ENCODE results near the gene CYP4F8.

CYP4F8 gene

GRCh38 chr19:15589760-15590451, 25.1 kb upstream of the CYP4F8 start:
- TF ChIP-seq, protein P1, sequence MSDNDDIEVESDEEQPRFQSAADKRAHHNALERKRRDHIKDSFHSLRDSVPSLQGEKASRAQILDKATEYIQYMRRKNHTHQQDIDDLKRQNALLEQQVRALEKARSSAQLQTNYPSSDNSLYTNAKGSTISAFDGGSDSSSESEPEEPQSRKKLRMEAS (IDR thresholded peaks at IDR 0.05), result no peak
- no peak for TF ChIP-seq EGR1 (IDR thresholded peaks at IDR 0.05)
- no peak for TF ChIP-seq FOXM1 (IDR thresholded peaks at IDR 0.05; ENCODE audit: borderline replicate concordance, low read depth)
- TF ChIP-seq TCF12 (IDR thresholded peaks at IDR 0.05; ENCODE audit: low read depth), result no peak
- TF ChIP-seq CEBPB (IDR thresholded peaks at IDR 0.05), result no peak
- TF ChIP-seq REST (IDR thresholded peaks at IDR 0.05; ENCODE audit: low read depth), result no peak
- no peak for TF ChIP-seq ZBTB7A (IDR thresholded peaks at IDR 0.05; ENCODE audit: low read depth)

GRCh38 chr19:15591796-15592195, 23.2 kb upstream of the CYP4F8 start:
- TF ChIP-seq USF1 (IDR thresholded peaks at IDR 0.05) (no peak), EGR1 (IDR thresholded peaks at IDR 0.05) (no peak), REST (IDR thresholded peaks at IDR 0.05; ENCODE audit: low read depth) (no peak)

DNA sequence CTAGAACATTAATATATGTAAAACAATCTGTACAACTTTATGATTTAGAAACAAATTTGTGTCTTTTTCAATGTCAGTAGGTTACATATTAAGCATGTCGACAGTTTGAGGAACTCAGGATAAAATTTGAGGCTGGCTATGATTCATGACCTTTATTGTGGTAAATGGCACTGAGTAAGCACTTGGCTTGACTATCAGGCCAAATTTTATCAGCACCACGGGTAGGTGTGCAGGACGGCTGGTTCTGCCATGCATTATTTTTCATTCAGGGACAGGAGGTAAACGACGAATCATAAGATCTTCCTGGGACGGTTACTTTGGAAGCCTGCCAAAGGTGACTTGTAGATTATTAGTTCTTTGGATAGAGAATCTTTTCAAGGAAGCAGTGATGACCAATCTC, 19.9 kb upstream of the CYP4F8 start:
- TF ChIP-seq NFIC (IDR thresholded peaks at IDR 0.05) (no peak), EGR1 (IDR thresholded peaks at IDR 0.05) (no peak), TAF1 (IDR thresholded peaks at IDR 0.05; ENCODE audit: low read depth) (no peak)

DNA sequence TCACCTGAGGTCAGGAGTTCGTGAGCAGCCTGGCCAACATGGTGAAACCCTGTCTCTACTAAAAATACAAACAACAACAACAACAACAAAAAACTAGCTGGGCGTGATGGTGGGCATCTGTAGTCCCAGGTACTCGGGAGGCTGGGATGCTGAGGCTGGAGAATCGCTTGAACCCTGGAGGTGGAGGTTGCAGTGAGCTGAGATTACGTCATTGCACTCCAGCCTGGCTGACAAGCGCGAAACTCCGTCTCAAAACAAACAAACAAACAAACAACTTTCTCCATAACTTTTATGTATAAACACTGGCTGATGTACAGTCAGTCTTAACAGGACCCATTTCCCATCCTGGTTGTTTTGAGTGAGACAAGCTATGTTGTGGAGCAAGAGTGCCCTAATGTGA, 5.8 kb upstream of the CYP4F8 start:
- no peak for TF ChIP-seq YY1 (IDR thresholded peaks at IDR 0.05; ENCODE audit: low read depth)
- no peak for TF ChIP-seq EP300 (IDR thresholded peaks at IDR 0.05; ENCODE audit: borderline replicate concordance)
- TF ChIP-seq RAD21 (IDR thresholded peaks at IDR 0.05; ENCODE audit: low read depth), result no peak
- no peak for TF ChIP-seq TAF1 (IDR thresholded peaks at IDR 0.05; ENCODE audit: low read depth)
- no peak for TF ChIP-seq NFIC (IDR thresholded peaks at IDR 0.05)
- no peak for TF ChIP-seq ZBTB7A (IDR thresholded peaks at IDR 0.05; ENCODE audit: low read depth)
- no peak for TF ChIP-seq EGR1 (IDR thresholded peaks at IDR 0.05)
- no peak for TF ChIP-seq FOXM1 (IDR thresholded peaks at IDR 0.05; ENCODE audit: borderline replicate concordance, low read depth)
- TF ChIP-seq CREB1 (IDR thresholded peaks at IDR 0.05; ENCODE audit: low read depth), result no peak
- TF ChIP-seq TCF12 (IDR thresholded peaks at IDR 0.05; ENCODE audit: low read depth), result no peak
- TF ChIP-seq, protein P1 (IDR thresholded peaks at IDR 0.05), result no peak
- TF ChIP-seq USF1 (IDR thresholded peaks at IDR 0.05), result no peak

- no peak for TF ChIP-seq YY1 (IDR thresholded peaks at IDR 0.05; ENCODE audit: low read depth)
- no peak for TF ChIP-seq NFIC (IDR thresholded peaks at IDR 0.05)
- TF ChIP-seq, protein P1 (IDR thresholded peaks at IDR 0.05), result no peak
Measured at GRCh38 chr19:15612342-15612741, 2.7 kb upstream of the CYP4F8 start.

DNA sequence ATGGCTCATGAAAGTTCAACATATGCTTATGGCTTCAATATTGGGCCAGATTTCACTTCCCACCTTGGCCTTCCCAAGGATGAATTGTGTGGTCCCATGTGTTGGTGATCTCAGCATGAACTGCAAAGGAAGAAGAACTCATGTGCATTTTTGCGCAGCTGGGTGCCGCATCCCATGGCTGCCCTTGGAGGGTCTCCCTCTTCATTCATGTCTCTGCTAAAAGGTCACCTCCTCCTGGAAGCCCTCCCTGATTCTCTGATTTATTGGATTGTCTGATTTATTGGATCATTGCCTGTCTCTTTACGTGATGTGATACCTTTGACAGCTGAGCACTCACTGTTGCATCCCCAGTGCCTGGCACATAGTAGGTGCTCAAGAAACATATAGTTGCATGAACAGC, 1.7 kb upstream of the CYP4F8 start:
- TF ChIP-seq EGR1 (IDR thresholded peaks at IDR 0.05) (no peak), NFIC (IDR thresholded peaks at IDR 0.05) (no peak)

DNA sequence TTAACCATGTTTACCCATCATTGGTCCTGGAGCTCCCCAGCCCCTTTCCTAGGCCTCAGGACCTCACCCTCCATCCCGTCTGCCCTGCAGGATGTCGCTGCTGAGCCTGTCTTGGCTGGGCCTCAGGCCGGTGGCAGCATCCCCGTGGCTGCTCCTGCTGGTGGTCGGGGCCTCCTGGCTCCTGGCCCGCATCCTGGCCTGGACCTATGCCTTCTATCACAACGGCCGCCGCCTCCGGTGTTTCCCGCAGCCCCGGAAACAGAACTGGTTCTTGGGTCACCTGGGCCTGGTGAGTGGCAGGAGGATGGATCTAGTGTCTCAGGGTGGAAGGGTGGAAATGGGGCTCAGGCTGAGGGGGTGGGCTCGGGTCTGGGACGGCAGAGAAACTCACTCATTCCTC, 508 bp downstream of the CYP4F8 start:
- TF ChIP-seq EP300 (IDR thresholded peaks at IDR 0.05; ENCODE audit: borderline replicate concordance) (no peak), USF1 (IDR thresholded peaks at IDR 0.05) (no peak)
